GM19467 (cell line): ENCODE data around the gene NPW.
"Not testable (repeated sequence)": the region's sequence is repeated elsewhere in the genome, so short reads cannot be mapped to it uniquely, and the experiment has no call there.

ENCODE experiments used
- ATAC-seq: cut with Tn5 transposase; IDR thresholded peaks from one replicate; pipeline ENCODE4 v1.9.1; 2021; ENCODE audit warnings: mild to moderate bottlenecking, moderate library complexity; ENCODE audit not compliant: unreplicated experiment

The NPW gene

DNA sequence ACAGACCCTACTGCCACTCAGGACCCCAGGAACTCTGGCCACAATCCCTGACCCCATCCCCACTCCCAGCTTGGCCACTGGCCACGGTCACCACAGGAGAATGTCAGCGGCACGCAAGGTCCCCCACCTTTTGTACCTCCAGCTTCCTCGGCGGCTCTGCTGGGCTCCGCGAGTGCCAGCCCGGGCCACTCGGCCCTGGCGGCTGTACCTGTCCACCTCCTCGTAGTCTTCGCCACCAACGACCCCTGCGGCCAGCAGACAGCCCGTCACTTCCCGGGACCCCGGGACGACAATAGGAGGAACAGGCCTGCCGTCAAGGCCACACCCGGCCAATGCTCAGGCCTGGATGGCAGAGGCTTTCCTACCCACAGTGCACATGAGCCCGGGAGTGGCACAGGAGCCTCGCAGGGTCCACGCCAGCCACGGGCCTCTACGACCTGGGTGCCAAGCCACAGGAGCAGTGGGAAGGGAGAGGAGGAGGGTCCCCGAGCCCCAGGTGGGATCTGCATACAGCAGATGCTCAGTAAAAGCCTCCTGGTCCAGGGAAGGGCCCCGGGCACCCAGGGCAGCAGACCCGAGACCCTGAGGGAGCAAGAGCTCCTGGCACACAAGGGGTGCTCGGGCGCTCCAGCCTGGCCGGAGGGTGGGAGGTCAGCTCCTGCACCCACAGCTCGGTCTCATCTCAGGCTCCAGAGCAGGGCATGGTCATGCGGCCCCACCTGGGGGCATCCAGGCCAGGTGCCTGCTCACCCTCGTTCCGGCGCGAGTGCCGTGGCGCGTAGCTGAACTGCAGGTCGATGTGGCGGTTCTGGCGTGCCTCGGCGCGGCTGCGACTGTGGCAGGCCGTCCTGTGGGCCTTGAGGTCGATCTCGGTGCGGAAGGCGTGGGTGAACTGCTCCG, 17.9 kb upstream of the NPW start:
- no peak for ATAC-seq

GRCh38 chr16:2002406-2003230, 17.0 kb upstream of the NPW start:
- no peak for ATAC-seq

DNA sequence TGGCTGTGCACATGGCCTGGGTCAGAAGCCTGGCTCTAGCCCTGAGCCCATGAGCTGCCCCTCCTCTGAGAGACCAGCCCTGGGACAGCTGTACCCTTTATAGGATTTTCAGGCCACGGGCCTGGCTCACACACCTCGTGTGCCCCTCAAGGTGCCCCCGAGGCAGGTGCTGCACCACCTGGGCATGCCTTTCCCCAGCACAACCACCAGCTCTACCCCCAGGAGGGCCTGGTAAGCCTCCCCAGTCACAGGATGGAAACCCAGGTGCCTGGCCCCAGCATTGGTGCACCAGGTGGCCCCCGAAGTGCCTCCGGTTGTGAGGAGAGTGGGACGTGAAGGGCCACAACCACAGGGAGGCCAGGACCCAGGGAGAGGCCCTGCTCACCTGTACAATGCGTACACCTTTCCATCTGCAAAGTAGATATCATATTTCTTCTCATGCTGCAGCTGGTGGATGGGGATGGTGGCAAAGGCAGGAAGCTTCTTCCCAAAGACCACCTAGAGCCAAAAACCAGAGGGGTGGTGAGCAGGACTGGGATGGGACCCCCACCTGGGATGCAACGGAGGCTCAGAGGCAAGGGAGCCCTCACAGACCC, 16.3 kb upstream of the NPW start:
- ATAC-seq = no peak

DNA sequence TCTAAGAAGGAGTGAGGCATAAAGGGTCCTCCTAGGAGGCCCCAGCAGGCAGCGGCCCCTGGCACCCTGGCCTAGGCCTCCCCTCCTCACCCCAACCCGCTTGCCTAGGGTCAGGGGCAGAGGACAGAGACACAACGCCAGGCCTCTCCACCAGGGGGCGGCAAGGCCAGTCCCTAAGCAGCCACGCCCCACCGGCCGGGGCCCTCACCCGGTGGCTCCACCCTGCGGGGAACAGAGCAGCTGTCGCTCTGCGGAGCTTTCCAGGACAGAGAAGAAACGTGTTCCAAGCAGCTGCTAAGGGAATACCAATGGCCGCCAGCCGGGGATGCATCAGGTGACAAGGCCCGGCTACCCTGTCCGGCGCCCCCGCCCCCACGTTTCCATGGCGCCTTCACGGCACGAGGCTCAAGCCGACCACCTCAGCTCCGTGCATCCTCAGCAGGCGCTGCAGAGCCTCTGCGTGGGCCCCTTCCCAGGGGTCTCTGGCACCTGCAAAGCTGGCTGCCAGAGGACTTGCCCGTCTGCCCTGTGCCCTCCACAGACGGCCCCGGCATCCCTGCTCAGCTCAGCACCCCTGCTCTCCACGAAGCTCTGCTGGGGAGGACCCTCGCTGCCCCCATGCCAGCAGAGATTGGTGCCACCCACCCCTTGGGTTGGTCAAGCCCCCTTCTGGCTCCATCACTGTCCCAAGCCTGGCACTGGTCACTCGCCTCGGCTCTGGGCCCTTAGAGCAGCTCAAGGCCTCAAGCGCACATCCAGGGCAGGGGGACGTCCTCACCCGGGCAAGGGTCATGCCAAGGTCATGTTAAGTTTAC, 15.6 kb upstream of the NPW start:
- ATAC-seq = peak; percentile 51

- ATAC-seq = no peak
Measured at GRCh38 chr16:2004795-2005517, 14.6 kb upstream of the NPW start.

- ATAC-seq = no peak
Measured at GRCh38 chr16:2005646-2006045, 13.9 kb upstream of the NPW start.

DNA sequence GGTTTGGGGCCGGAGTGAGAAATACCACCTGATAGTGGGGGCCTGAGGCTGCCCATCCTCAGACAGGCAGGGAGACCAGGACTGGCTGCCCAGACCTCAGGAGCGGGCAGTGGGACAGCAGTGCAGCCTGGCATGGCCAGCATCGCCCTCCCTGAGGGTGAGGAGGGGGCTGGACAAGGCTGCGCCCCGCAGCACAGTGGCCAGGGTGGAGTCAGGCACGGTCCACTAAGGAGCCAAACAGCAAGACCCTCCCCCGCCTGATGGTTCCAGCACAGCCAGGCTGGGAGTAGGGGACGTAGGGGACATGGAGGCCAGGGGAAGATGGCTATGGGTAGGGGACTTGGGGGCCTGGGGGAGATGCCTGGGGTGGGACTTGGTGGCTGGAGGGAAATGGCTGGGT, 13.3 kb upstream of the NPW start:
- no peak for ATAC-seq

GRCh38 chr16:2007081-2007836, 12.3 kb upstream of the NPW start:
- ATAC-seq = no peak

DNA sequence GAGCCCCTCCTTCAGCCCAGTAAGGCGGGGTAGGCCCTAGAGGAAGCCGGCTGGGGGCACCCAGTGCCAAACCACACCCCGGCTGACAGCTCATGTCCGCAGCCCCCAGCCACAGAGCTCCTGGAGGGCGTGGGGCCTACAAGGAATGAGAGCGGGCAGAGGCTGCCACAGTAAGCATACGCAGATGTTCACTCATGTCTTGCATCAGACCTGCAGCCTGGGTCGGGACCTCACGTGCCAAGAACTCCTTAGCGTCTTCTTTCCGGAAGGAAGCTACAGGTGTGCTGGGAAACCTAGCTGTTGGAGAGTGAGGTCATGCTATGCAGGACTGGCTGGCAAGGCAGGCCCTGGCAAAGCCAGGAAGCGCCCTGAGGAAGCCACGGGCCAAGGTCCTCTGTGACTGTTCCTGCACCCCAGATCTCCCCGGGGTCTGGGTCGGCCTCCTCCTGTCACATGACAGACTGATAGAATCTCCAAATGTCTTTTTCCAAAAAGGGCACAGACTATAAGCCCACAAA, 11.5 kb upstream of the NPW start:
- ATAC-seq = no peak

- no peak for ATAC-seq
Measured at GRCh38 chr16:2008631-2009163, 10.9 kb upstream of the NPW start.

GRCh38 chr16:2009164-2009711, 10.3 kb upstream of the NPW start:
- peak; percentile 36 for ATAC-seq

GRCh38 chr16:2009791-2010510, 9.6 kb upstream of the NPW start, which contains the start of gene ZNF598:
Gene ZNF598, minus strand, starts transcription at chr16:2009821.
- peak; percentile 78 for ATAC-seq

DNA sequence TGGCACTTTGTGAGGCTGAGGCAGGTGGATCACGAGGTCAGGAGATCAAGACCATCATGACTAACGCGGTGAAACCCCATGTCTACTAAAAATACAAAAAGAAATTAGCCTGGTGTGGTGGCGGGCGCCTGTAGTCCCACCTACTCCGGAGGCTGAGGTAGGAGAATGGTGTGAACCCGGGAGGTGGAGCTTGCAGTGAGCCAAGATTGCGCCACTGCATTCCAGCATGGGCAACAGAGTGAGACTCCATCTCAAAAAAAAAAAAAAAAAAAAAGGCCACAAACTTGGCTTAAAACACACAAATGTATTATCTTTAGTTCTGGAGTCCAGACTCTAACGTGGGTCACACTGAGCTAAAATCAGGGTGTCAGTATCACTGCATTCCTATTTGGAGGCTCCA, 7.9 kb upstream of the NPW start:
- ATAC-seq = not testable (repeated sequence)

DNA sequence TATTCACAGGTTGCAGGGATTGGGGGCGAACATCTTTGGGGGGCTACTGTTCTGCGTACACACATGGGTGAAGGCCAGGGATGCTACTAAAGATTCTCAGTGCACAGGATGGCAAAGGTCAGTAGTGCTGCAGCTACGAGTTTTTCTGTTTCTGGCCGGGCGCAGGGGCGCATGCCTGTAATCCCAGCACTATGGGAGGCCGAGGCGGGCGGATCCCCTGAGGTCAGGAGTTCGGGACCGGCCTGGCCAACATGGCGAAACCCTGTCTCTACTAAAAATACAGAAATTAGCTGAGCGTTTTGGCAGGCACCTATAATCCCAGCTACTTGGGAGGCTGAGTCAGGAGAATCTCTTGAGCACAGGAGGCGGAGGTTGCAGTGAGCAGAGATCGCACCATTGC, 6.1 kb upstream of the NPW start:
- no peak for ATAC-seq

GRCh38 chr16:2015117-2015946, 4.3 kb upstream of the NPW start:
- ATAC-seq = no peak

DNA sequence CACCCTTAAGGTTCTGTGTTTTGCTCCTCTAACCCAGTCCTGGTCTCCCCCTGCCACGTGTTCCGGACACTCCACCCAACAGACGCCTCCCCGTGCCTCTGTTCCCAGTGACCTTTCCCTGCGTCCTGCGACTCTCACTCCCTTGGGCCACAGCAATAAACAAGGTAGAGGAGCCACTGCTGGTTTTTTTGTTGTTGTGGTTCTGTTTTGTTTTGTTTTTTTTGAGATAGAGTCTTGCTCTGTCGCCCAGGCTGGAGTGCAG, 3.7 kb upstream of the NPW start:
- no peak for ATAC-seq

- no peak for ATAC-seq
Measured at GRCh38 chr16:2016407-2016922, 3.1 kb upstream of the NPW start.
